NCI-H526 treated with DMSO at 0.1 percent for 48 hours (cell line): Measurements from ENCODE around the gene SPOP.

Source experiments
- DNase-seq: peaks from one replicate; lab custom pipeline; 2025; lab: John Stamatoyannopoulos, UW

Gene SPOP

GRCh38 chr17:49585422-49586027 is 92.4 kb downstream of the SPOP start:
- DNase-seq, result no peak

GRCh38 chr17:49583889-49584288 is 94.0 kb downstream of the SPOP start:
- no peak for DNase-seq

GRCh38 chr17:49583226-49583625 is 94.7 kb downstream of the SPOP start:
- no peak for DNase-seq

GRCh38 chr17:49582789-49583188 is 95.1 kb downstream of the SPOP start:
- no peak for DNase-seq

- no peak for DNase-seq
Observed at GRCh38 chr17:49582055-49582722, 95.7 kb downstream of the SPOP start.

GRCh38 chr17:49581648-49581998 is 96.3 kb downstream of the SPOP start:
- DNase-seq, result no peak

- no peak for DNase-seq
Observed at GRCh38 chr17:49580981-49581647, 96.8 kb downstream of the SPOP start.

GRCh38 chr17:49580055-49580721 is 97.7 kb downstream of the SPOP start:
- no peak for DNase-seq

- no peak for DNase-seq
Observed at GRCh38 chr17:49579522-49579921, 98.4 kb downstream of the SPOP start.

GRCh38 chr17:49578952-49579500 is 98.9 kb downstream of the SPOP start:
- no peak for DNase-seq

- DNase-seq, result no peak
Observed at GRCh38 chr17:49578414-49578813, 99.5 kb downstream of the SPOP start.

GRCh38 chr17:49577963-49578362 is 99.9 kb downstream of the SPOP start:
- no peak for DNase-seq

- no peak for DNase-seq
Observed at GRCh38 chr17:49577650-49577934, 100.3 kb downstream of the SPOP start.

GRCh38 chr17:49576917-49577649 is 100.8 kb downstream of the SPOP start:
- DNase-seq, result no peak

GRCh38 chr17:49576088-49576916 is 101.6 kb downstream of the SPOP start:
- DNase-seq, result peak; percentile 39

GRCh38 chr17:49575679-49576087 is 102.2 kb downstream of the SPOP start, which contains the start of gene NXPH3:
Gene NXPH3 (plus strand): TSS chr17:49575871. CDS start chr17:49576220, 349 bp downstream.
- DNase-seq, result no peak

GRCh38 chr17:49574945-49575678 is 102.8 kb downstream of the SPOP start:
- DNase-seq, result peak; percentile 62

GRCh38 chr17:49574323-49574781 is 103.5 kb downstream of the SPOP start:
- DNase-seq, result no peak

- no peak for DNase-seq
Observed at GRCh38 chr17:49573510-49574322, 104.2 kb downstream of the SPOP start.
